Vagina (tissue), 2 donors: ENCODE data around the gene SSH3.

Experiments used
- CTCF ChIP-seq, 3 experiments: fragments of 450-650 bp in 2 of 3; fragments of 200-600 bp in 1 of 3; sonication (generic) in 1 of 3; IDR thresholded peaks; one replicate each; pipeline ENCODE4 v1.5.1; 2017 to 2019; ENCODE audit warnings: antibody characterized with exemption in 3 of 3, mild to moderate bottlenecking in 2 of 3, moderate library complexity in 2 of 3
- POLR2A ChIP-seq, 2 donors: fragments of 450-650 bp; IDR thresholded peaks; one replicate each; pipeline ENCODE4 v1.6.1; 2017; ENCODE audit warnings: antibody characterized with exemption in 2 of 2, mild to moderate bottlenecking in 2 of 2, moderate library complexity in 2 of 2

GRCh38 chr11:67277231-67277961 is 25.9 kb upstream of the SSH3 start:
- TF ChIP-seq CTCF (IDR thresholded peaks at IDR 0.05) (no peak), POLR2A (IDR thresholded peaks at IDR 0.05) (no peak)
